HepG2 (cell line): ENCODE results near the gene THAP6. TPM values are rescaled to one million over a fixed set of nuclear protein-coding genes. Genes with fewer than 3 reads are reported as not detected.

Experiments
- GMEB2 ChIP-seq: IDR thresholded peaks from 2 replicates; pipeline ENCODE4 v1.6.1; 2016; ENCODE audit warnings: missing biosample characterization, missing genetic modification reagents, low read depth
- NFE2 ChIP-seq: sonication (generic); formaldehyde crosslinking; IDR thresholded peaks from 2 replicates; pipeline ENCODE4 v1.4.0; 2020; ENCODE audit warnings: missing genetic modification reagents
- PITX1 ChIP-seq: sonication (generic); formaldehyde crosslinking; IDR thresholded peaks from 2 replicates; pipeline ENCODE4 v1.5.1; 2020; ENCODE audit warnings: mild to moderate bottlenecking, missing genetic modification reagents
- REST ChIP-seq, 2 experiments: IDR thresholded peaks; 2 replicates each; pipeline ENCODE4 v1.6.1; 2011 to 2012; ENCODE audit warnings: low read length in 2 of 2, borderline replicate concordance in 1 of 2, low read depth in 1 of 2, mild to moderate bottlenecking in 1 of 2, moderate library complexity in 1 of 2
- SIN3B ChIP-seq: fragments of 150-350 bp; IDR thresholded peaks from 2 replicates; pipeline ENCODE4 v1.6.1; 2014; ENCODE audit warnings: low read length
- SOX5 ChIP-seq: IDR thresholded peaks from 2 replicates; pipeline ENCODE4 v1.6.1; 2016; ENCODE audit warnings: borderline replicate concordance
- XBP1 ChIP-seq: sonication (generic); formaldehyde crosslinking; IDR thresholded peaks from 2 replicates; pipeline ENCODE4 v1.5.0; 2020; ENCODE audit warnings: missing genetic modification reagents
- YEATS4 ChIP-seq: sonication (generic); formaldehyde crosslinking; IDR thresholded peaks from 2 replicates; pipeline ENCODE4 v1.4.0; 2020; ENCODE audit warnings: missing genetic modification reagents, borderline replicate concordance
- ZBTB4 ChIP-seq: sonication (generic); formaldehyde crosslinking; IDR thresholded peaks from 2 replicates; pipeline ENCODE4 v1.4.0; 2020; ENCODE audit warnings: missing genetic modification reagents, mild to moderate bottlenecking, borderline replicate concordance
- ZFX ChIP-seq: sonication (generic); formaldehyde crosslinking; IDR thresholded peaks from 2 replicates; pipeline ENCODE4 v1.4.0; 2020; ENCODE audit warnings: mild to moderate bottlenecking, low read depth, missing genetic modification reagents, moderate library complexity
- ZNF501 ChIP-seq: sonication (generic); formaldehyde crosslinking; IDR thresholded peaks from 2 replicates; pipeline ENCODE4 v1.5.1; 2020; ENCODE audit warnings: mild to moderate bottlenecking, moderate library complexity, missing genetic modification reagents
- polyA plus RNA-seq, 8 experiments: library from polyadenylated mRNA; depleted of rRNA in 3 of 8; stranded (reverse) in 7 of 8; unstranded in 1 of 8; fragments of >200 nt; fragmentation: Illumina TruSeq in 4 of 8; extraction: Trizol in 4 of 8; gene quantifications; 2 replicates each; pipeline versions ENCODE4 v1.2.1 to v1.2.3, GENCODE V29; 2011 to 2016; ENCODE audit warnings: low read depth in 4 of 8, missing spikeins in 1 of 8, mixed read lengths in 1 of 8; ENCODE audit not compliant: insufficient read depth in 1 of 8
- total RNA-seq, 5 experiments: library from RNA; depleted of rRNA; stranded (reverse); fragments of >200 nt; fragmentation: Illumina TruSeq; extraction: Trizol; gene quantifications; 2 replicates each; pipeline ENCODE4 v1.2.3, GENCODE V29; 2016; ENCODE audit warnings: low read depth in 1 of 5
- TF ChIP-seq, protein P1 (sequence below): IDR thresholded peaks from 2 replicates; pipeline ENCODE4 v1.6.1; 2016
- TF ChIP-seq, protein P2 (sequence below): sonication (generic); formaldehyde crosslinking; IDR thresholded peaks from 2 replicates; pipeline ENCODE4 v1.4.0; 2020; ENCODE audit warnings: missing genetic modification reagents
- TF ChIP-seq, protein P3 (sequence below): sonication (generic); formaldehyde crosslinking; IDR thresholded peaks from 2 replicates; pipeline ENCODE4 v1.8.1; 2022; ENCODE audit warnings: mild to moderate bottlenecking, missing genetic modification reagents

The THAP6 gene
- total and polyA plus RNA-seq, 2 of the 13 experiments (the other 11 are each of a cell fraction or from before 2014, with no cell fraction given), result 9.3 to 14.7 TPM

DNA sequence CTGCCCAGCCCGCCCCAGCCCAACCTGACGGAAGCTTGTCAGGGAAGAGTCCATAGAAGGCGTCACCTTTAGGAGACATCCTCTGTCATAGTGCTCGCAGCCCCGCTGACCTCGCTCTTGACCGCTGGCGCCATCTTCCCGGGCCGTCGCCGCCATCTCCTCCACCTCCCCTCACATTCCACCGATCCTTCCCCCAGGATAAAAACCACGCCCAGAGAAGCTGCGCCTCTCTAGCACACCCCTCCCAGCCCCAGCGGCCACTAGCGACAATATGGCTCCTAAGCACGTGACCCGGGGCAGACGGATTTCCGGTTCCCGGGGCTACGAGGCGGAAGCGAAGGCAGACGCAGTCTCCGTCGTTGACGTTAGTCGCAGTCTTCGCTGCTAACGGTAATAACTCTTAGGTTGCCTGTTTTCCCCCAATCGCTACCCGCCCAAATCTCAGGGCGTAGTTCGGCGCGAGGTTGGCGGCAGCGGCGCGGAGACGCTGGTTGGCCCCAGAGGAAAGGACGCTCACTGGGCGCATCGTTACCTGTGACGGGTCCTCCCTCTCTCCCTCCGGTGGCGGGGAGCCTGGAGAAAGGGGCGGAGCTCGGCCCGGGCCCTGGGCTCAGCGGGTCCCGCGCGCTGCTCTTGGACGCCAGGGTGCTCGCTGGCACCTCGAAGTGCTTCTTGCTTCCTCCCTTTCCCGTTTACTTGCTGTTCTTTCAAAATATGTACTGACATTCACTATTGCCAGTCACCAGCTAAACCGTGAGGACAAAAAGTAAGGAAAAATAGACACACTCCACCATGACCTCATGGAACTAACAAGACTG, at the start of gene THAP6, which contains the start of gene RCHY1 (continued):
- TF ChIP-seq GMEB2 (CRISPR knock-in tag) (peak; percentile 77; the same call in 1 of the 2 replicates), PITX1 (CRISPR knock-in tag) (peak; percentile 68), REST (IDR thresholded peaks at IDR 0.05; ENCODE audit: borderline replicate concordance in 1 of 2, low read depth in 1 of 2, low read length in 2 of 2) (peak in 1 of 2 experiments; percentile 74; a peak in 1 of 4 replicates), ZBTB4 (CRISPR knock-in tag) (peak; percentile 62; the same call in 1 of the 2 replicates), SOX5 (peak; percentile 53; the same call in 1 of the 2 replicates), YEATS4 (peak; percentile 82; the same call in 1 of the 2 replicates), SIN3B (no peak; the same call in 1 of the 2 replicates), ZNF501 (CRISPR knock-in tag) (peak; percentile 89), NFE2 (CRISPR knock-in tag) (no peak), XBP1 (CRISPR knock-in tag) (0 out of 2 replicates have a peak, but pooled peaks have one; percentile 23), ZFX (CRISPR knock-in tag) (peak; percentile 76; the same call in 1 of the 2 replicates)
- TF ChIP-seq, protein P1, sequence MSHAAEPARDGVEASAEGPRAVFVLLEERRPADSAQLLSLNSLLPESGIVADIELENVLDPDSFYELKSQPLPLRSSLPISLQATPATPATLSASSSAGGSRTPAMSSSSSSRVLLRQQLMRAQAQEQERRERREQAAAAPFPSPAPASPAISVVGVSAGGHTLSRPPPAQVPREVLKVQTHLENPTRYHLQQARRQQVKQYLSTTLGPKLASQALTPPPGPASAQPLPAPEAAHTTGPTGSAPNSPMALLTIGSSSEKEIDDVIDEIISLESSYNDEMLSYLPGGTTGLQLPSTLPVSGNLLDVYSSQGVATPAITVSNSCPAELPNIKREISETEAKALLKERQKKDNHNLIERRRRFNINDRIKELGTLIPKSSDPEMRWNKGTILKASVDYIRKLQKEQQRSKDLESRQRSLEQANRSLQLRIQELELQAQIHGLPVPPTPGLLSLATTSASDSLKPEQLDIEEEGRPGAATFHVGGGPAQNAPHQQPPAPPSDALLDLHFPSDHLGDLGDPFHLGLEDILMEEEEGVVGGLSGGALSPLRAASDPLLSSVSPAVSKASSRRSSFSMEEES (CRISPR knock-in tag), result peak; percentile 92
- TF ChIP-seq, protein P2, sequence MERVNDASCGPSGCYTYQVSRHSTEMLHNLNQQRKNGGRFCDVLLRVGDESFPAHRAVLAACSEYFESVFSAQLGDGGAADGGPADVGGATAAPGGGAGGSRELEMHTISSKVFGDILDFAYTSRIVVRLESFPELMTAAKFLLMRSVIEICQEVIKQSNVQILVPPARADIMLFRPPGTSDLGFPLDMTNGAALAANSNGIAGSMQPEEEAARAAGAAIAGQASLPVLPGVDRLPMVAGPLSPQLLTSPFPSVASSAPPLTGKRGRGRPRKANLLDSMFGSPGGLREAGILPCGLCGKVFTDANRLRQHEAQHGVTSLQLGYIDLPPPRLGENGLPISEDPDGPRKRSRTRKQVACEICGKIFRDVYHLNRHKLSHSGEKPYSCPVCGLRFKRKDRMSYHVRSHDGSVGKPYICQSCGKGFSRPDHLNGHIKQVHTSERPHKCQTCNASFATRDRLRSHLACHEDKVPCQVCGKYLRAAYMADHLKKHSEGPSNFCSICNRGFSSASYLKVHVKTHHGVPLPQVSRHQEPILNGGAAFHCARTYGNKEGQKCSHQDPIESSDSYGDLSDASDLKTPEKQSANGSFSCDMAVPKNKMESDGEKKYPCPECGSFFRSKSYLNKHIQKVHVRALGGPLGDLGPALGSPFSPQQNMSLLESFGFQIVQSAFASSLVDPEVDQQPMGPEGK (CRISPR knock-in tag), result peak; percentile 92
- TF ChIP-seq, protein P3, sequence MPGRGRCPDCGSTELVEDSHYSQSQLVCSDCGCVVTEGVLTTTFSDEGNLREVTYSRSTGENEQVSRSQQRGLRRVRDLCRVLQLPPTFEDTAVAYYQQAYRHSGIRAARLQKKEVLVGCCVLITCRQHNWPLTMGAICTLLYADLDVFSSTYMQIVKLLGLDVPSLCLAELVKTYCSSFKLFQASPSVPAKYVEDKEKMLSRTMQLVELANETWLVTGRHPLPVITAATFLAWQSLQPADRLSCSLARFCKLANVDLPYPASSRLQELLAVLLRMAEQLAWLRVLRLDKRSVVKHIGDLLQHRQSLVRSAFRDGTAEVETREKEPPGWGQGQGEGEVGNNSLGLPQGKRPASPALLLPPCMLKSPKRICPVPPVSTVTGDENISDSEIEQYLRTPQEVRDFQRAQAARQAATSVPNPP (CRISPR knock-in tag), result no peak; the same call in 1 of the 2 replicates
